K562 (cell line): ENCODE results near the gene YAE1. TPM values are rescaled to one million over a fixed set of nuclear protein-coding genes. Genes with fewer than 3 reads are reported as not detected.

Experiments
- ATAC-seq: fragments of 200-7000 bp; cut with Tn5 transposase; 3 replicates; pipeline ENCODE4 v1.9.1; 2020; ENCODE audit warnings: moderate library complexity
- BruUV-seq: library from RNA; stranded (reverse); fragments of 400-500 nt; replicated peaks from 2 replicates; lab custom pipeline; 2021; lab: Mats Ljungman, UMichigan
- CTCF ChIA-PET: fragments of 300-600 bp; formaldehyde crosslinking; extraction: SDS; loops from one replicate; lab custom pipeline; 2021; ENCODE audit warnings: low intra/inter-chr PET ratio; lab: Yijun Ruan, JAX
- POLR2A ChIA-PET: fragments of 300-600, 350-650 bp; sonication (Branson Sonifier 250); formaldehyde crosslinking; extraction: SDS; loops from one replicate; lab custom pipeline; 2021; ENCODE audit warnings: antibody characterized with exemption, inconsistent platforms; lab: Yijun Ruan, JAX
- DNase-seq, 4 experiments: peaks; one replicate each; pipeline versions ENCODE4 v3.0.0 to v3.0.0-alpha.2; 2011 to 2018; ENCODE audit warnings: low spot score in 3 of 4, mixed read lengths in 3 of 4; ENCODE audit errors: extremely low read depth in 1 of 4
- FAIRE-seq: peaks from 2 replicates; lab custom pipeline; 2011; peaks lifted over from hg19 to GRCh38; lab: Jason Lieb, UNC
- H2AFZ ChIP-seq: 2 replicates; pipeline ENCODE4 v1.6.0; 2011; ENCODE audit warnings: low read depth, low read length, control low read depth, inconsistent platforms
- H3K27ac ChIP-seq: fragments of 200-600 bp; 3 replicates; pipeline ENCODE4 v1.8.0; 2011; ENCODE audit warnings: low read depth, mild to moderate bottlenecking, control low read depth, inconsistent platforms, low read length, moderate library complexity, mixed read lengths; ENCODE audit errors: extremely low read depth
- H3K27me3 ChIP-seq, 2 experiments: fragments of 300-600 bp in 1 of 2; 2 replicates in 1 of 2; 3 replicates in 1 of 2; pipeline versions ENCODE4 v1.6.0 to v1.8.0; 2011; ENCODE audit warnings: inconsistent platforms in 2 of 2, low read length in 2 of 2, mild to moderate bottlenecking in 1 of 2, mixed read lengths in 1 of 2, moderate library complexity in 1 of 2; ENCODE audit not compliant: control insufficient read depth in 2 of 2, insufficient read depth in 2 of 2
- H3K36me3 ChIP-seq: fragments of 300-600 bp; 3 replicates; pipeline ENCODE4 v1.8.0; 2011; ENCODE audit warnings: mild to moderate bottlenecking, low read length, inconsistent platforms; ENCODE audit not compliant: control insufficient read depth, insufficient read depth
- H3K4me1 ChIP-seq, 2 experiments: fragments of 200-600 bp in 1 of 2; replicated peaks in 1 of 2; 2 replicates in 1 of 2; 3 replicates in 1 of 2; pipeline versions ENCODE4 v1.5.1 to v1.8.0; 2011; ENCODE audit warnings: inconsistent platforms in 2 of 2, low read length in 2 of 2, mild to moderate bottlenecking in 1 of 2, mixed read lengths in 1 of 2, moderate library complexity in 1 of 2; ENCODE audit not compliant: control insufficient read depth in 2 of 2, insufficient read depth in 2 of 2
- H3K4me2 ChIP-seq: 2 replicates; pipeline ENCODE4 v1.6.1; 2011; ENCODE audit warnings: low read length, control low read depth, inconsistent platforms, mixed read lengths; ENCODE audit not compliant: insufficient read depth
- H3K4me3 ChIP-seq: fragments of 200-600 bp; sonication (generic), shearing (Covaris generic); 2 replicates; pipeline ENCODE4 v1.5.1; 2016; ENCODE audit warnings: control low read depth, inconsistent platforms
- H3K79me2 ChIP-seq: fragments of 200-600 bp; 3 replicates; pipeline ENCODE4 v1.8.0; 2011; ENCODE audit warnings: low read length, inconsistent platforms; ENCODE audit not compliant: control insufficient read depth, insufficient read depth
- H3K9ac ChIP-seq, 2 experiments: 2 replicates each; pipeline versions ENCODE4 v1.6.0 to v1.6.1; 2011; ENCODE audit warnings: low read depth in 2 of 2, low read length in 2 of 2, control low read depth in 1 of 2, inconsistent platforms in 1 of 2, mild to moderate bottlenecking in 1 of 2, mixed read lengths in 1 of 2; ENCODE audit not compliant: insufficient read depth in 1 of 2
- H3K9me1 ChIP-seq: one replicate; pipeline ENCODE4 v1.6.0; 2011; ENCODE audit warnings: inconsistent platforms, mild to moderate bottlenecking, low read length, moderate library complexity; ENCODE audit not compliant: control insufficient read depth, insufficient read depth
- H3K9me3 ChIP-seq: replicated peaks from 2 replicates; pipeline ENCODE4 v1.5.1; 2011; ENCODE audit warnings: low read depth, low read length, inconsistent platforms; ENCODE audit not compliant: control insufficient read depth, insufficient read depth
- H4K20me1 ChIP-seq: replicated peaks from 2 replicates; pipeline ENCODE4 v1.6.1; 2011; ENCODE audit warnings: low read length, inconsistent platforms, mixed read lengths; ENCODE audit not compliant: control insufficient read depth, insufficient read depth
- ATF3 ChIP-seq, 2 experiments: fragments of 450-650 bp in 1 of 2; sonication (generic) in 1 of 2; formaldehyde crosslinking in 1 of 2; IDR thresholded peaks in 1 of 2; conservative IDR thresholded peaks in 1 of 2; 2 replicates each; pipeline versions ENCODE4 v1.6.1 to v1.8.1; 2016 to 2023; ENCODE audit warnings: mild to moderate bottlenecking in 2 of 2, moderate library complexity in 2 of 2, inconsistent platforms in 1 of 2, missing genetic modification reagents in 1 of 2
- LCOR ChIP-seq: sonication (generic); formaldehyde crosslinking; IDR thresholded peaks from 2 replicates; pipeline ENCODE4 v1.8.0; 2022; ENCODE audit warnings: mild to moderate bottlenecking, missing genetic modification reagents
- MCM7 ChIP-seq, 2 experiments: fragments of 450-650 bp; IDR thresholded peaks; 2 replicates each; pipeline ENCODE4 v1.6.1; 2016 to 2018
- MYBL2 ChIP-seq, 2 experiments: fragments of 450-650 bp in 1 of 2; sonication (generic) in 1 of 2; formaldehyde crosslinking in 1 of 2; IDR thresholded peaks; 2 replicates each; pipeline versions ENCODE4 v1.6.1 to v1.8.1; 2017 to 2022; ENCODE audit warnings: borderline replicate concordance in 1 of 2, inconsistent platforms in 1 of 2, low read depth in 1 of 2, mild to moderate bottlenecking in 1 of 2, missing genetic modification reagents in 1 of 2, moderate library complexity in 1 of 2
- PCBP2 ChIP-seq: fragments of 200-400 bp; formaldehyde crosslinking; IDR thresholded peaks from 2 replicates; pipeline ENCODE4 v1.6.1; 2018; ENCODE audit warnings: low read length, low read depth, mild to moderate bottlenecking, moderate library complexity; ENCODE audit not compliant: poor library complexity, severe bottlenecking
- TCF15 ChIP-seq: fragments of 250-450 bp; sonication (Bioruptor Pico); IDR thresholded peaks from 2 replicates; pipeline ENCODE4 v1.8.0; 2022; ENCODE audit warnings: moderate library complexity, mild to moderate bottlenecking, inconsistent platforms
- TGIF2 ChIP-seq: sonication (generic); formaldehyde crosslinking; IDR thresholded peaks from 2 replicates; pipeline ENCODE4 v1.8.1; 2022; ENCODE audit warnings: mild to moderate bottlenecking, missing genetic modification reagents, moderate library complexity
- ZMIZ1 ChIP-seq, 2 experiments: fragments of 150-350 bp in 1 of 2; IDR thresholded peaks; 2 replicates each; pipeline ENCODE4 v1.6.1; 2012 to 2016; ENCODE audit warnings: low read depth in 2 of 2, low read length in 2 of 2, mild to moderate bottlenecking in 1 of 2, moderate library complexity in 1 of 2
- WGBS: fragments of 100-300 bp; shearing (Covaris generic); methylation state at CpG from one replicate; pipeline ENCODE4 v1.1.6; 2016; ENCODE audit warnings: low coverage, mixed read lengths; ENCODE audit not compliant: insufficient coverage; ENCODE audit errors: missing lambda C conversion rate; 5-methylcytosine and 5-hydroxymethylcytosine counted together
- in situ Hi-C: fragments of 300-500 bp; cut with MboI; formaldehyde crosslinking; loops from 4 replicates; pipeline ENCODE4 v1.15.0; 2018; ENCODE audit warnings: inconsistent platforms, mixed read lengths
- intact Hi-C: fragments of 100-400 bp; cut with micrococcal nuclease; formaldehyde crosslinking; loops from 2 replicates; pipeline ENCODE4 v1.14.2; 2022
- polyA plus RNA-seq, 8 experiments: library from polyadenylated mRNA; depleted of rRNA in 4 of 8; stranded (reverse) in 5 of 8; unstranded in 3 of 8; fragments of >200 nt; fragmentation: Nextera tagmentation in 2 of 8; fragmentation: Illumina TruSeq in 1 of 8; extraction: Ambion mirVana in 2 of 8; extraction: Trizol in 1 of 8; gene quantifications; 2 replicates each; pipeline versions ENCODE4 v1.2.1 to v1.2.3, GENCODE V29; 2011 to 2014; ENCODE audit warnings: inconsistent platforms in 1 of 8, missing spikeins in 1 of 8
- total RNA-seq, 7 experiments: library from RNA; depleted of rRNA in 6 of 7; stranded (reverse); fragments of >200 nt in 6 of 7; fragmentation: Illumina TruSeq in 2 of 7; extraction: Trizol in 2 of 7; gene quantifications; 2 replicates each; pipeline versions ENCODE4 v1.2.1 to v1.2.3, GENCODE V29; 2011 to 2021; ENCODE audit warnings: low replicate concordance in 1 of 7

YAE1 gene
- total and polyA plus RNA-seq, 9 of the 15 experiments (the other 6 are each of a cell fraction or from before 2014, with no cell fraction given), result 15.2 to 63.4 (median 30.1) TPM

- Histone ChIP-seq H4K20me1 (no peaks in the 10 kb centered on the region), H3K27ac (no peak overlapping the region), H3K4me3 (no peak overlapping the region), H3K4me2 (no peak overlapping the region), H3K36me3 (no peaks in the 10 kb centered on the region), H3K79me2 (no peaks in the 10 kb centered on the region), H2AFZ (no peak overlapping the region), H3K9me3 (no peaks in the 10 kb centered on the region), H3K27me3 (peaks cover 12 to 33% of the 10 kb centered on the region in 2 experiments), H3K9ac (no peak overlapping the region), H3K4me1 (no peaks in the 10 kb centered on the region), H3K9me1 (no peaks in the 10 kb centered on the region)
- ATAC-seq (no peak), DNase-seq (no peak), FAIRE-seq (no peak)
- no TSS peak for BruUV-seq
- 0% methylated on average over 2 of the region's 2 CpGs for WGBS
- TF ChIP-seq LCOR (CRISPR knock-in tag), result no peak
- TF ChIP-seq ATF3 (IDR thresholded peaks at IDR 0.05), result 0 out of 2 replicates have a peak, but pooled peaks have one; percentile 22
- no peak for TF ChIP-seq ATF3 (CRISPR knock-in tag; conservative IDR thresholded peaks at IDR 0.05)
- intact Hi-C loops, result no loop called here
- CTCF ChIA-PET, result no interaction called here
- in situ Hi-C loops, result no loop called here
- POLR2A ChIA-PET, result no interaction called here
Observed at GRCh38 chr7:39527951-39528350, 38.3 kb upstream of the YAE1 start.

- no TSS peak for BruUV-seq
- H3K27ac ChIP-seq, result no peak overlapping the region
- FAIRE-seq (no peak), DNase-seq (no peak), ATAC-seq (no peak)
- no peaks in the 10 kb centered on the region for H3K79me2 ChIP-seq
- intact Hi-C loops, result no loop called here
- H3K27me3 ChIP-seq, result peaks cover 16 to 37% of the 10 kb centered on the region in 2 experiments
- no peaks in the 10 kb centered on the region for H3K9me1 ChIP-seq
- TF ChIP-seq MCM7 (IDR thresholded peaks at IDR 0.05), result no peak
- no peak for TF ChIP-seq PCBP2
- no peak for TF ChIP-seq TGIF2 (CRISPR knock-in tag)
- no peak for TF ChIP-seq TCF15 (CRISPR knock-in tag)
- no peak for TF ChIP-seq ZMIZ1 (IDR thresholded peaks at IDR 0.05; ENCODE audit: low read depth in 2 of 2, low read length in 2 of 2)
- no peak for TF ChIP-seq MYBL2 (IDR thresholded peaks at IDR 0.05; ENCODE audit: low read depth)
- no peak for TF ChIP-seq MYBL2 (CRISPR knock-in tag; IDR thresholded peaks at IDR 0.05; ENCODE audit: borderline replicate concordance)
- H3K36me3 ChIP-seq, result no peaks in the 10 kb centered on the region
- no peak overlapping the region for H3K9ac ChIP-seq
- POLR2A ChIA-PET, result no interaction called here
- CTCF ChIA-PET, result no interaction called here
- no peak overlapping the region for H3K4me2 ChIP-seq
- H2AFZ ChIP-seq, result no peak overlapping the region
- no peak overlapping the region for H3K4me3 ChIP-seq
- no peaks in the 10 kb centered on the region for H3K9me3 ChIP-seq
- H3K4me1 ChIP-seq, result no peaks in the 10 kb centered on the region
- H4K20me1 ChIP-seq, result no peaks in the 10 kb centered on the region
- in situ Hi-C loops, result no loop called here
Observed at GRCh38 chr7:39528849-39529248, 37.4 kb upstream of the YAE1 start.
